MM.1S (cell line): ENCODE measurements around the gene DAP.

Source experiments
- DNase-seq: peaks from one replicate; pipeline ENCODE4 v3.0.0-alpha.2; 2015
- H2AFZ ChIP-seq: fragments of 300-600 bp; sonication (generic); 2 replicates; pipeline ENCODE4 v1.6.0; 2016; ENCODE audit warnings: antibody characterized with exemption, low read length
- H3F3A ChIP-seq: fragments of 300-600 bp; sonication (generic); 2 replicates; pipeline ENCODE4 v1.6.1; 2016; ENCODE audit warnings: mild to moderate bottlenecking, antibody characterized with exemption, low read length, moderate library complexity, mixed read lengths; ENCODE audit not compliant: insufficient read depth
- H3K27ac ChIP-seq: fragments of 300-600 bp; sonication (generic); 2 replicates; pipeline ENCODE4 v1.5.1; 2016; ENCODE audit warnings: mild to moderate bottlenecking, low read length
- H3K27me3 ChIP-seq: fragments of 300-600 bp; sonication (generic); replicated peaks from 2 replicates; pipeline ENCODE4 v1.6.0; 2016; ENCODE audit warnings: low read length; ENCODE audit not compliant: insufficient read depth
- H3K36me3 ChIP-seq: fragments of 300-600 bp; sonication (generic); replicated peaks from 2 replicates; pipeline ENCODE4 v1.6.1; 2016; ENCODE audit warnings: mild to moderate bottlenecking, low read length, mixed read lengths; ENCODE audit not compliant: insufficient read depth
- H3K4me1 ChIP-seq: fragments of 300-600 bp; sonication (generic); 2 replicates; pipeline ENCODE4 v1.6.1; 2016; ENCODE audit warnings: low read length, mixed read lengths
- H3K4me2 ChIP-seq: fragments of 300-600 bp; sonication (generic); 2 replicates; pipeline ENCODE4 v1.6.0; 2016; ENCODE audit warnings: low read depth, low read length
- H3K4me3 ChIP-seq: fragments of 300-600 bp; sonication (generic); 2 replicates; pipeline ENCODE4 v1.5.1; 2016; ENCODE audit warnings: low read length, mixed read lengths
- H3K79me2 ChIP-seq: fragments of 300-600 bp; sonication (generic); 2 replicates; pipeline ENCODE4 v1.6.1; 2016; ENCODE audit warnings: mixed run types, low read length, mixed read lengths
- H3K9ac ChIP-seq: fragments of 300-600 bp; sonication (generic); 2 replicates; pipeline ENCODE4 v1.6.1; 2016; ENCODE audit warnings: low read length, mixed read lengths
- H3K9me2 ChIP-seq: fragments of 300-600 bp; sonication (generic); replicated peaks from 2 replicates; pipeline ENCODE4 v1.6.1; 2016; ENCODE audit warnings: mild to moderate bottlenecking, low read length, mixed read lengths; ENCODE audit not compliant: insufficient read depth
- H3K9me3 ChIP-seq: fragments of 300-600 bp; sonication (generic); replicated peaks from 2 replicates; pipeline ENCODE4 v1.6.1; 2016; ENCODE audit warnings: mild to moderate bottlenecking, low read length, mixed read lengths; ENCODE audit not compliant: insufficient read depth
- H4K20me1 ChIP-seq: fragments of 300-600 bp; sonication (generic); 2 replicates; pipeline ENCODE4 v1.6.1; 2016; ENCODE audit warnings: mild to moderate bottlenecking, low read length, moderate library complexity, mixed read lengths; ENCODE audit not compliant: insufficient read depth
- CTCF ChIP-seq: fragments of 300-600 bp; sonication (generic); IDR thresholded peaks from 2 replicates; pipeline ENCODE4 v1.5.1; 2016; ENCODE audit warnings: antibody characterized with exemption, low read length, mixed read lengths
- EZH2 ChIP-seq: fragments of 300-600 bp; sonication (generic); optimal IDR thresholded peaks from 2 replicates; pipeline ENCODE3; 2017; ENCODE audit warnings: low read depth, mild to moderate bottlenecking, antibody characterized with exemption, low read length, mixed read lengths
- EZH2phosphoT487 ChIP-seq: fragments of 300-600 bp; sonication (generic); IDR thresholded peaks from 2 replicates; pipeline ENCODE4 v1.6.1; 2018; ENCODE audit warnings: antibody characterized with exemption, low read length

Gene DAP

DNA sequence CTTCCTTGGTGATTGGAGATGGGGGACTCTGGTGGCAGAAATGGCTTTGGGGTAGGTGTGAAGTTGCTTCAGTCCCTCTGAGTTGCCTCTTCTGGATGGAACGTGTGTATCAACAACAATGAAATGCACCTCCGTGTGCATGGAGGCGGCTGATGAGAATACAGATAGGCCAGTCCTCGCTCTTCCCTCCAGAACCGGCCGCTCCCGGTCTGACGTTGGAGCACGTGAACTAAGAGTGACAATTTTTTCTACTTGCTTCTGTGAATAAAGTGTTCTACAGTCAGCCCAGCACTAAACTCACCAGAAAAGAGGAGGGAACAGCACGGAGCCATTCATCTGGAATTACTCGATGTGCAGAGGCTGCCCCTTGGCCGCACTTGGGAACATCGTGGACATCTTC, 106.5 kb downstream of the DAP start:
- H3K27me3 ChIP-seq = no peaks in the 10 kb centered on the region
- H3K9ac ChIP-seq = no peak overlapping the region
- no peaks in the 10 kb centered on the region for H3K9me3 ChIP-seq
- H2AFZ ChIP-seq = no peak overlapping the region
- no peak overlapping the region for H3K4me2 ChIP-seq
- no peaks in the 10 kb centered on the region for H4K20me1 ChIP-seq
- no peak overlapping the region for H3K4me3 ChIP-seq
- H3K4me1 ChIP-seq = no peaks in the 10 kb centered on the region
- H3K79me2 ChIP-seq = no peaks in the 10 kb centered on the region
- no peak for DNase-seq
- no peaks in the 10 kb centered on the region for H3K9me2 ChIP-seq
- TF ChIP-seq CTCF = no peak
- TF ChIP-seq EZH2phosphoT487 = no peak
- no peak for TF ChIP-seq EZH2
- H3K36me3 ChIP-seq = no peaks in the 10 kb centered on the region
- no peak overlapping the region for H3K27ac ChIP-seq
- no peaks in the 10 kb centered on the region for H3F3A ChIP-seq

DNA sequence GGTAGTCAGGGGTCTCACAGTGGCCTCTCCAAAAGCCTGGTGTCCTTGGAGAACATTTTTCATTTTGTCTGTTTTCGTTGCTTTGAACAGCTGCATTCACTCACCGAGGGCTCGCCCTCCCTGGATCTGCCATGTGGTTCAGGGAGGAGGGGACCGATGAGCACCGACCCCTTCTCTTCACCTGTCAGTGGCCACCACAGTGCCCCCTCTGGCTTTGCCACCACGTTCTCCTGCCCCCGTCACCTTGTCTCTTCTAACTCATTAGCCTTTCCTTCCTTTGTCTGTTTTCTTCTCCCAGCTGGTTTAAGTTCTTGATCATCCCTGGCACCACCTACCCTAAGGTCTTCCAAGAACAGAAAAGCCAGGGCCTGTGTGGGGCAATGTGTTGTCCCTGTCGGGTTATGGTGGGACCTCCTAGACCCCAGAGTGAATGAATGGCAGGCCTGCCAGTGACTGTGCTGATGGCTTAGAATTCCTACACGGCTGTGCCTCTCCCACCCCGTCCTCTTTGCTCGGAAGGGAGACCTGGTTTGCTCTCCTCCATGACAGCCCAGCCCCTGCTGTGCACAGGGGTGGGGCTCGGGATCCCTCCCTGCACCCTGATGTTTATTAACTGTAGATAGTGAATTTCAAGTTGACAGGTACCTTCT, 107.2 kb downstream of the DAP start:
- H3K4me2 ChIP-seq = no peak overlapping the region
- no peak overlapping the region for H3K9ac ChIP-seq
- H3K9me2 ChIP-seq = no peaks in the 10 kb centered on the region
- H3K27me3 ChIP-seq = no peaks in the 10 kb centered on the region
- no peaks in the 10 kb centered on the region for H3F3A ChIP-seq
- H3K9me3 ChIP-seq = no peaks in the 10 kb centered on the region
- TF ChIP-seq EZH2 (no peak), EZH2phosphoT487 (no peak), CTCF (no peak)
- no peaks in the 10 kb centered on the region for H4K20me1 ChIP-seq
- H3K79me2 ChIP-seq = no peaks in the 10 kb centered on the region
- DNase-seq = no peak
- H3K4me1 ChIP-seq = no peaks in the 10 kb centered on the region
- no peaks in the 10 kb centered on the region for H3K36me3 ChIP-seq
- no peak overlapping the region for H2AFZ ChIP-seq
- no peak overlapping the region for H3K4me3 ChIP-seq
- H3K27ac ChIP-seq = no peak overlapping the region

DNA sequence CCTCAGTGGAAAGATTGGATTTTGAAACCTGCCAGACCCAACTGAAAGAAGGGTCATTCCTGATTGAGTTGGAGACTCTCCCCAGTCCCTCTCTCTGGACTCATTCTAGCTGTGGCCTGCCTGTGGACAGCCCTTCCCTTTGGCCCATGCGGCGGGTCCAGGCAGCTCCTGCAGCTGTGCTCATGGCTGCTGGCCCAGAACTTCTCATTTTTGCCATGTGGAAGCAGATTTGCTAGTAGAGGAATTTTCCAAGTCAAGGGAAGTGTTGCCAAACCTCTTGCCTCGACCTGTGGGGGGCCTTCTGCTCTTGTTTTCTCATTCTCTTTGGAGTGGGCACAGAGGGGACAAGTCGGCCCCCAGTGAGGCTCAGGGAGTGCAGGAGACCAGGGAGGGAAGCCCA, 108.0 kb downstream of the DAP start:
- H3K4me1 ChIP-seq = no peaks in the 10 kb centered on the region
- H4K20me1 ChIP-seq = no peaks in the 10 kb centered on the region
- no peak overlapping the region for H3K27ac ChIP-seq
- no peak for TF ChIP-seq CTCF
- no peak for TF ChIP-seq EZH2phosphoT487
- no peak for TF ChIP-seq EZH2
- H3F3A ChIP-seq = no peaks in the 10 kb centered on the region
- no peak overlapping the region for H3K9ac ChIP-seq
- no peak for DNase-seq
- H3K4me3 ChIP-seq = no peak overlapping the region
- no peak overlapping the region for H2AFZ ChIP-seq
- no peaks in the 10 kb centered on the region for H3K9me3 ChIP-seq
- no peaks in the 10 kb centered on the region for H3K9me2 ChIP-seq
- no peak overlapping the region for H3K4me2 ChIP-seq
- H3K27me3 ChIP-seq = no peaks in the 10 kb centered on the region
- no peaks in the 10 kb centered on the region; the same call in 1 of the 2 replicates for H3K79me2 ChIP-seq
- no peaks in the 10 kb centered on the region for H3K36me3 ChIP-seq
